Gastroesophageal sphincter (tissue), 4 donors: ENCODE results near the gene LEKR1. TPM values are rescaled to one million over a fixed set of nuclear protein-coding genes. Genes with fewer than 3 reads are reported as not detected.
"Not testable (repeated sequence)": the region's sequence is repeated elsewhere in the genome, so short reads cannot be mapped to it uniquely, and the experiment has no call there.

Source experiments
- ATAC-seq: fragments of 150-250 bp; one replicate; pipeline ENCODE4 v1.9.1; 2016; ENCODE audit warnings: mild to moderate bottlenecking, moderate library complexity
- H3K27ac ChIP-seq, 4 donors: fragments of 200-600 bp; sonication (generic) in 3 of 4; 1 replicate in 3 of 4; 2 replicates in 1 of 4; pipeline ENCODE4 v1.5.1; 2016 to 2019
- H3K27me3 ChIP-seq: fragments of 200-600 bp; sonication (generic); one replicate; pipeline ENCODE4 v1.5.1; 2019
- H3K36me3 ChIP-seq, 2 donors: fragments of 200-600 bp; sonication (generic); one replicate each; pipeline ENCODE4 v1.5.1; 2019; ENCODE audit warnings: control low read depth in 1 of 2
- H3K4me1 ChIP-seq, 3 donors: fragments of 200-600 bp; sonication (generic); 1 replicate in 2 of 3; 2 replicates in 1 of 3; pipeline ENCODE4 v1.5.1; 2016 to 2019; ENCODE audit warnings: control low read depth in 2 of 3
- H3K4me3 ChIP-seq, 2 donors: fragments of 200-600 bp; sonication (generic); one replicate each; pipeline ENCODE4 v1.5.1; 2019; ENCODE audit warnings: mild to moderate bottlenecking in 1 of 2, moderate library complexity in 1 of 2
- H3K9me3 ChIP-seq, 3 donors: fragments of 200-600 bp; sonication (generic); one replicate each; pipeline ENCODE4 v1.5.1; 2017 to 2019; ENCODE audit warnings: control low read depth in 2 of 3
- CTCF ChIP-seq, 4 experiments: fragments of 200-600 bp in 2 of 4; fragments of 450-650 bp in 2 of 4; sonication (generic) in 1 of 4; IDR thresholded peaks; one replicate each; pipeline ENCODE4 v1.5.1; 2017 to 2019; ENCODE audit warnings: antibody characterized with exemption in 4 of 4, mild to moderate bottlenecking in 2 of 4, moderate library complexity in 2 of 4
- EP300 ChIP-seq: sonication (generic); formaldehyde crosslinking; IDR thresholded peaks from one replicate; pipeline ENCODE4 v1.6.1; 2017; ENCODE audit warnings: antibody characterized with exemption, mild to moderate bottlenecking
- POLR2A ChIP-seq, 2 donors: fragments of 450-650 bp; IDR thresholded peaks; one replicate each; pipeline ENCODE4 v1.6.1; 2017; ENCODE audit warnings: antibody characterized with exemption in 2 of 2, mild to moderate bottlenecking in 2 of 2, moderate library complexity in 1 of 2
- POLR2AphosphoS5 ChIP-seq: sonication (generic); formaldehyde crosslinking; IDR thresholded peaks from one replicate; pipeline ENCODE4 v1.6.1; 2017; ENCODE audit warnings: antibody characterized with exemption
- WGBS, 2 donors: methylation state at CpG; one replicate each; pipeline ENCODE4 v1.1.5; 2018; ENCODE audit warnings: low coverage in 1 of 2; 5-methylcytosine and 5-hydroxymethylcytosine counted together
- total RNA-seq, 4 donors: library from RNA; depleted of rRNA; stranded (reverse); fragments of >200 nt; gene quantifications; one replicate each; pipeline ENCODE4 v1.1.0, GENCODE V29; 2016

Gene LEKR1
- total RNA-seq, 4 donors from 2014 or later, result 2.7 TPM; not detected in 3

- WGBS, 2 donors, result 100% methylated on average over 1 of the region's 1 CpG
- no peak for TF ChIP-seq POLR2A (IDR thresholded peaks at IDR 0.05)
- TF ChIP-seq EP300, result no peak
- no peak for TF ChIP-seq POLR2AphosphoS5
- no peak for TF ChIP-seq CTCF (IDR thresholded peaks at IDR 0.05)
- no peak overlapping the region for H3K4me3 ChIP-seq
- peaks cover 0 to 4% (median 0%) of the 10 kb centered on the region in 3 donors for H3K9me3 ChIP-seq
- no peaks in the 10 kb centered on the region for H3K36me3 ChIP-seq
- no peaks in the 10 kb centered on the region for H3K27me3 ChIP-seq
- no peak for ATAC-seq
- no peak overlapping the region for H3K27ac ChIP-seq
- H3K4me1 ChIP-seq, result no peaks in the 10 kb centered on the region
Measured at GRCh38 chr3:156957715-156958114, 131.6 kb downstream of the LEKR1 start.

- H3K4me1 ChIP-seq, result no peaks in the 10 kb centered on the region
- no peak overlapping the region for H3K27ac ChIP-seq
- 56 to 77% methylated on average over 3 of the region's 3 CpGs for WGBS, 2 donors
- no peak for TF ChIP-seq POLR2AphosphoS5
- TF ChIP-seq CTCF (IDR thresholded peaks at IDR 0.05), result no peak
- no peak for TF ChIP-seq EP300
- TF ChIP-seq POLR2A (IDR thresholded peaks at IDR 0.05), result no peak
- no peak overlapping the region for H3K4me3 ChIP-seq
- H3K9me3 ChIP-seq, result peaks cover 0 to 6% (median 0%) of the 10 kb centered on the region in 3 donors
- no peaks in the 10 kb centered on the region for H3K36me3 ChIP-seq
- H3K27me3 ChIP-seq, result no peaks in the 10 kb centered on the region
- ATAC-seq, result no peak
Measured at GRCh38 chr3:156963096-156963495, 136.9 kb downstream of the LEKR1 start.

GRCh38 chr3:156964577-156964976 lies 138.4 kb downstream of the LEKR1 start:
- no peak for ATAC-seq
- H3K36me3 ChIP-seq, result no peaks in the 10 kb centered on the region
- no peak for TF ChIP-seq CTCF (IDR thresholded peaks at IDR 0.05)
- no peak for TF ChIP-seq EP300
- TF ChIP-seq POLR2A (IDR thresholded peaks at IDR 0.05), result no peak
- no peak for TF ChIP-seq POLR2AphosphoS5
- WGBS, 2 donors, result 72 to 75% methylated on average over 3 of the region's 3 CpGs
- no peak overlapping the region for H3K27ac ChIP-seq
- H3K4me3 ChIP-seq, result no peak overlapping the region
- no peaks in the 10 kb centered on the region for H3K4me1 ChIP-seq
- no peaks in the 10 kb centered on the region for H3K27me3 ChIP-seq
- H3K9me3 ChIP-seq, result peaks cover 0 to 6% (median 0%) of the 10 kb centered on the region in 3 donors

GRCh38 chr3:156966349-156966748 lies 140.2 kb downstream of the LEKR1 start:
- H3K27me3 ChIP-seq, H3K4me3 ChIP-seq, H3K9me3 ChIP-seq, H3K4me1 ChIP-seq, ATAC-seq, H3K36me3 ChIP-seq, H3K27ac ChIP-seq: not testable (repeated sequence)
- WGBS, 2 donors, result 90% methylated on average over 2 of the region's 10 CpGs; no CpG with 5 or more reads in 1 of the 2 donors

- WGBS, 2 donors, result 85 to 86% methylated on average over 2 of the region's 2 CpGs
- H3K4me3 ChIP-seq, result no peak overlapping the region
- H3K27ac ChIP-seq, result no peak overlapping the region
- no peak for ATAC-seq
- H3K36me3 ChIP-seq, result no peaks in the 10 kb centered on the region
- H3K9me3 ChIP-seq, result no peaks in the 10 kb centered on the region
- no peaks in the 10 kb centered on the region for H3K4me1 ChIP-seq
- TF ChIP-seq EP300 (no peak), CTCF (IDR thresholded peaks at IDR 0.05) (no peak), POLR2A (IDR thresholded peaks at IDR 0.05) (no peak), POLR2AphosphoS5 (no peak)
- H3K27me3 ChIP-seq, result no peaks in the 10 kb centered on the region
Measured at GRCh38 chr3:156973954-156974353, 147.8 kb downstream of the LEKR1 start.
